NCI-H226 (cell line): ENCODE data around the gene PWP2.
"Not testable (repeated sequence)": the region's sequence is repeated elsewhere in the genome, so short reads cannot be mapped to it uniquely, and the experiment has no call there.

Experiments used
- DNase-seq: peaks from one replicate; pipeline ENCODE4 v3.0.0-alpha.2; 2015

Gene PWP2

DNA sequence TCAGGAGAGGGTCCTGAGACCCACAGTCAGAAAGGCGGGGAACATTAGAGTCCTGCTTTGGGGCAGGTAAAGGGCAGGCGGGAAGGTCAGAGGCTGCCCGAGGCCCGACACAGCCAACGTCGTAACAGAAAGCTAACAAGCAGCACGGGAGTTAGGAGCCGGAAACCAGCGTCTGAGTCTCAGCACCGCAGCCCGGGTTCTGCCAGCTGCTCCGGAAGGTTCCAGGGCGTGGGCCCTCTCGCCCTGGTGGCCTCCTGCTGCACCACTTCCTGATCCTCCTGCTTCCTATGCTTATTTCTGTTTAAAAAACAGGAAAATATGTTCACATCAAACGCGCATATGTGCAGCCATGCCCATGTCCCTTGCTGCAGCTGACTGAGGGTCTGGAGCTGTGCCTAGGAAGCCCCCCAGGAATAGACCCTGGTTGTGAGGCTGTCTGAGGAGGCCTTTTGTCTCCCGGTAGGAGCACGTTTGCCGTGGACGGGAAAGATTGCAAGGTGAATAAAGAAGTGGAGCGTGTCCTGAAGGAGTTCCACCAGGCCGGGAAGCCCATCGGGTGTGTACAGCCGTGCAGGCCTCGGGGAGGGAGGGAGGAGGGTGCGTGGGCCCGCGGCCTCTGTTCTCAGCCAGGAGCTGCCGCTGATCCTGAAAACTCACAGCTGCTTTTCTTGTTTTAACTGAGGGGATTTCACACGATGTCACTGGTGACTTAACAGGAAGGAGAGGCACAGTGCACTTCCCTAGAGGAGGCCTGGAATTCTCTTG is 32.8 kb downstream of the PWP2 start:
- not testable (repeated sequence) for DNase-seq

GRCh38 chr21:44140552-44140932 is 33.3 kb downstream of the PWP2 start:
- not testable (repeated sequence) for DNase-seq

DNA sequence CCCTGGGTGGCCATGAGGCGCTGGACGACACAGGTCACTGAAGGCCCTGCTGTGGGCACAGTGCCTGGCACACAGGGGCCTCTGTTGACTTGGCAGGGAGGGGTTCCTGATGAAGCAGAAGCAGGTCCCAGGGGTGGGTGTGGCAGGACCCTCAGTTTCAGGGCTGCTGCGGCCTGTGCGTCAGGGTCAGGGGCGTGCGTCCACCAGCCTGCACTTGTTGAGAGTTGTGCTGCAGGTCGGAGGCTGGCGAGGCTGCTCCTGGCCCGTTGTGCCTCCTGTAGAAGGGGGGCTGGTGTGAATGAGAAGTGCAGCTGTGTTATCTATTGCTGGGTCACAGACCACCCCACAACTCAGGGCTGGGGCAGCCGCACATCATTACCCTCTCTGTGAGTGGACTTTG is 35.3 kb downstream of the PWP2 start:
- DNase-seq = not testable (repeated sequence)

DNA sequence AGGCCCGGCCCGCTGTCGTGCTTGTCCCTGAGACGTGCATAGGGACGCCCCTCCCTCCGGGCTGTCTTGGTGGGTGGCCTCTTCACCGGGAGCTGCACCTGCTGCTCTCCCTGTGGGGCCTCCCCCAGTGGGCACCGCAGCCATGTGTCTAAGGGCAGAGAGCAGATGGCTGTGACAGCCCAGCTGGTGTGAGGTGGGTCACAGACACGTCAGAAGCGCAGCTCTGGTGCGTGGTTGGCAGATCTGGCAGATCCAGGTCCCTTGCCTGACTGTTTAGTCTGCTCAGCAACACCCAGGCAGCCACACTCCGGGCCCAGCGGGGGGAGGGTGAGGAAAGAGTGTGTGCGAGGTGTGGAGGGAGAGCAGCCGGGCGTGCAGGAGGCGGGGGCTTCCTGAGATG is 36.2 kb downstream of the PWP2 start:
- not testable (repeated sequence) for DNase-seq

- not testable (repeated sequence) for DNase-seq
Measured at GRCh38 chr21:44143996-44144395, 36.8 kb downstream of the PWP2 start.

DNA sequence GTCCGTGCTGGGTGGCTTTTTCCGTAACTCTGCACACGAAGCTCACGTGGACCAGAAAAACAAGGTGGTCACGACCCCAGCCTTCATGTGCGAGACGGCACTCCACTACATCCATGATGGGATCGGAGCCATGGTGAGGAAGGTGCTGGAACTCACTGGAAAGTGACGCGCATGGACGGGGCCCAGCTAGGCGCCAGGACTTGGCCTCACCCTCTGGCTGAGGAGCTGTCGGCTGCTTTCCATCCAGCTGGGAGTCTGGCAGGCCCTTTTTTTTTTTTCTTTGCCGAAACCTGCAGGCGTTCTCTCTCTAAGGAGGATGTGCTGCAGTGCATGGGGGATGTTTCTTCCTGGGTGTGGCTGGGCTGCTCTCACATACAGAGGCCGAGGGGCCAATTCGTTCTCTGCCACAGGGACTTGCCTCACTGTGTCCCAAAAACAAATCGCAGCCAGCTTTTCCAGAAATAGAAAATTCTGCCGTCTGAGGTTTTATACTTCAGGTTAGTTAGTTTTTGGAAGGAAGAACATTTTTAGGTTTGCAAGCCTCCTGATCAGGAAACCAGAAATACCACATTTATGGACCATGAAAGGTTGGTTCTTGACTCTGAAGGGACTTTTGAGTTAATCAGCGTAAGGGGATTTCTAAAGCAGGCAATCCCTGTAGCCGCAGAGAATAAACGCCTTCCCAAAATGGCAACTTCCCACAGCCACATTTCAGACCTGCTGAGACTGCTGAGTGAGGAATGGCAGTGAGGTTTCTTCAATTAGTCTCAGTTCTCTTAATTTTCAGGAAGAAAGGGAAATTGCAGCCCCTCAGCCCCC is 37.8 kb downstream of the PWP2 start:
- DNase-seq = not testable (repeated sequence)

GRCh38 chr21:44145616-44146015 is 38.4 kb downstream of the PWP2 start:
- not testable (repeated sequence) for DNase-seq

- not testable (repeated sequence) for DNase-seq
Measured at GRCh38 chr21:44147108-44147507, 39.9 kb downstream of the PWP2 start.

GRCh38 chr21:44150255-44150654 is 43.1 kb downstream of the PWP2 start:
- DNase-seq = not testable (repeated sequence)

GRCh38 chr21:44153214-44153888 is 46.2 kb downstream of the PWP2 start:
- not testable (repeated sequence) for DNase-seq

- not testable (repeated sequence) for DNase-seq
Measured at GRCh38 chr21:44153889-44154228, 46.7 kb downstream of the PWP2 start.

GRCh38 chr21:44154816-44155230 is 47.6 kb downstream of the PWP2 start:
- DNase-seq = not testable (repeated sequence)

GRCh38 chr21:44155231-44155993 is 48.2 kb downstream of the PWP2 start:
- DNase-seq = not testable (repeated sequence)

GRCh38 chr21:44155994-44156380 is 48.8 kb downstream of the PWP2 start:
- DNase-seq = not testable (repeated sequence)

DNA sequence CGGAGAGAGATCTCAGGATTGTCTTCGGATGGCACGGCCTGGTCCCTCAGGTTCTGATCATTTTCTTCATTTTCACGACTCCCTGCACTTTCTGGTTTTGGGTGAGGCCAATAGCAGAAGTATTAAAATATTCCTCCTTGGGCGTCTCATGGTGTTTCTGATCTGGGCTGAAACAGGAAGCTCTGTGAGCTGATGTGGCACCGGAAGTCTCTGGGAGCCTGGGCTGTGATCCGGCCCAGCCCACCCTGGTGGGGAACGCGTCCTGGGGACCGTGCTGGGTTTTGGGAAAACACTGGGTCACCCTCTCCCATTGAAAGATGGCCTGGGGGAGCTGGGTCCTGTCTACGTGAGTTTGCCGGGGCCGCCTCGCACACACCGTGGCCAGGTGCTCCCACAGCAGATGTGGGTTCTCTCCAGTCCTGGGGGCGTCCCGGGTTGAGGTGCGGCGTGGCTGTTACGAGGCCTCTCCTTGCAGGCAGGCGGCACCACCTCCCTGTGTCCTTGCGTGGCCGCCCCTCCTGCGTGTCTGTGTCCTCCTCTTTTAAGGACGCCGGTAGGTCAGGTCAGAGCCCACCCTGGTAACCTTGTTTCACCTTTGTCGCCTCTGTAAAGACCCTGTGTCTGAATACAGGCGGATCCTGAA is 50.4 kb downstream of the PWP2 start:
- DNase-seq = not testable (repeated sequence)

DNA sequence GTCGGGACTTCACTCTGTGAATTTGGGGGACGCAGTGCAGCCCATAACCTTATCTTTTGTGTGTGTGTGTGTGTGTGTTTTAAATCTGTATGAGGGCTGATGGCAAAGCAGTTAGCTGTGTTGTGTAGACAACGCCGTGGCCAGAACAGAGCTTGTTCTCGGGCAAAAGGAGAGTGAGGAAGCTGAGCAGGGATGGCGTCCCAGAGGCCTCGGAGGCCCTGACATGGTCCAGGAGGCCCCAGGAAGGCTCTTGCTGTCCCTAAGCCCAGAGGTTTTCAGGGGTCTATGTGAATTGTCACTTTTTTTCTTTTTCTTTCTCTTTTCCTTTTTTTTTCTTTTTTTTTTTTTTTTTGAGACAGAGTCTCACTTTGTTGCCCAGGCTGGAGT is 50.9 kb downstream of the PWP2 start:
- DNase-seq = not testable (repeated sequence)

DNA sequence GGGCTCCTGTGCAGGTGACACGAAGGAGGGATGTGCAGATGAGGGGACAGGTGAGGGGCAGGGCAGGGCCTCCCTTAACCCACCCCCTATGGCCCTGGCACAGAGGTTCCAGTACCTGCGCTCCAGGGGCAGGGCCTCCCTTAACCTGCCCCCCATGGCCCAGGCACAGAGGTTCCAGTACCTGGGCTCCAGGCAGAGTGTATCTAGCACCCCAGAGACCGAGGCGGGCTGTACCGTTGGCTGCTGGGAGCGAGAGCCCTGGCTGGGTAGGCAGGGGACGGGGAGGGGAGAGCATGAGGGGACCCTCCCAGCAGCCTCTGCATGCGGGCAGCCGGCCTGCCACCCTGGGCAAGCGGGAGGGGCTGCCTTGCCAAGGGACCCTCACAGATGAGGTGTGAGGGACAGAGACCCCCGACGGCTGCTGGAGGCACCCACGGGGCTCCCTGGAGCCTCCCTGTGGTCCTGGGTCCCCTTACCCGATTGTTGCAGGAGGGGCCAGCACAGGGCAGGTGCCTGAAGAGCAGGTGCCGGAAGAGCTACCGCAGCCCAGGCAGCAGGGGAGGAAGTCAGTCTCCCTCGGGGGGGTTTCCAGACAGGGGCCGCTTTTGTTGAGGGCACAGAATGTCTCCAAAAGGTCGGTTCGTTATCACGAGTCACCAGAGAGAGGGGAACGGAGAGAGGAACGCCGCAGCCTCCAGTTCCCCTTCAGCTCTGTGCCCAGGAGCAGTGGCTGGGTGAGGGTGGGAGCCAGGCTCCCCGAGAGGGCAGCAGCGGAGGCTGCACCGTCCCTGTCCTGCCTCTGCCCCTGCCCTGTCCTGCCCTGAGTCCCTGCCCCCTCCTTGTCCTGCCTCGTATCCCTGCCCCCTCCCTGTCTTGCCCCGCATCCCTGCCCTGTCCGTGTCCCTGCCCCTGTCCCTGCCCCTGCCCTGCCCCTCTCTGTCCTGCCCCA is 52.4 kb downstream of the PWP2 start:
- not testable (repeated sequence) for DNase-seq

DNA sequence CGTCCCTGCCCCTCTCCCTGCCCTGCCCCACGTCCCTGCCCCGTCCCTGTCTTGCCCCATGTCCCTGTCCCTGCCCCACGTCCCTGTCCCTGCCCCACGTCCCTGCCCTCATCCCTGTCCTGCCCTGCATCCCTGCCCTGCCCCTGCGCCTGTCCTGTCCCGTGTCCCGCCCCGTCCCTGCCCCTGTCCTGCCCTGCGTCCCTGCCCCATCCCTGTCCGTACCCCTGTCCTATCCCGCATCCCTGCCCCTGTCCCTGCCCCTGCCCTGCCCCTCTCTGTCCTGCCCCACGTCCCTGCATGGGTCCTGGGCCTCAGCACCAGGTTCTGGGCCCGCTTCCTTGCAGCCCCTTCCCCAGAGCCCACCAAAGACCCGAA is 53.1 kb downstream of the PWP2 start:
- DNase-seq = not testable (repeated sequence)

- not testable (repeated sequence) for DNase-seq
Measured at GRCh38 chr21:44160821-44161220, 53.6 kb downstream of the PWP2 start.

- DNase-seq = not testable (repeated sequence)
Measured at GRCh38 chr21:44163167-44163653, 56.0 kb downstream of the PWP2 start.

GRCh38 chr21:44165933-44166332 is 58.7 kb downstream of the PWP2 start:
- DNase-seq = not testable (repeated sequence)
